HCT116 (cell line): ENCODE measurements around the gene CYP2S1. TPM values are rescaled to one million over a fixed set of nuclear protein-coding genes. Genes with fewer than 3 reads are reported as not detected.

Source experiments
- ATAC-seq: fragments of 200-7000 bp; cut with Tn5 transposase; 2 replicates; pipeline ENCODE4 v1.9.1; 2020; ENCODE audit warnings: mild to moderate bottlenecking, moderate library complexity
- BruUV-seq: library from RNA; stranded (reverse); fragments of 400-500 nt; replicated peaks from 2 replicates; lab custom pipeline; 2021; lab: Mats Ljungman, UMichigan
- CTCF ChIA-PET: fragments of 300-600 bp; sonication (Branson Sonifier 250); formaldehyde crosslinking; loops from one replicate; lab custom pipeline; 2021; ENCODE audit warnings: antibody characterized with exemption; lab: Charles Lee
- POLR2A ChIA-PET: fragments of 300-600, 350-600 bp; sonication (Branson Sonifier 250); formaldehyde crosslinking; loops from one replicate; lab custom pipeline; 2021; ENCODE audit warnings: antibody characterized with exemption; lab: Charles Lee
- RAD21 ChIA-PET, 2 experiments: fragments of 300-600 bp; sonication (Branson Sonifier 250); formaldehyde crosslinking; loops; one replicate each; lab custom pipeline; 2023; ENCODE audit warnings: low total read pairs in 2 of 2; ENCODE audit not compliant: uncharacterized antibody in 2 of 2, unreplicated experiment in 2 of 2, low non-redundant PET in 1 of 2; lab: Charles Lee
- DNase-seq: peaks from one replicate; pipeline ENCODE4 v3.0.0-alpha.2; 2010; ENCODE audit warnings: low read depth, low spot score
- H2AFZ ChIP-seq: fragments of 200-600 bp; shearing (Covaris generic), sonication (generic); 2 replicates; pipeline ENCODE4 v1.6.1; 2017; ENCODE audit warnings: low read depth, mixed run types, mixed read lengths, antibody characterized with exemption, low read length; ENCODE audit not compliant: poor library complexity, severe bottlenecking
- H3K27ac ChIP-seq: 2 replicates; pipeline ENCODE4 v1.5.1; 2012; ENCODE audit warnings: low read depth, low read length
- H3K27me3 ChIP-seq: fragments of 200-600 bp; sonication (generic); 2 replicates; pipeline ENCODE4 v1.6.1; 2016; ENCODE audit warnings: mixed run types, low read length, mixed read lengths; ENCODE audit not compliant: insufficient read depth
- H3K36me3 ChIP-seq, 2 experiments: fragments of 200-500 bp in 1 of 2; fragments of 200-600 bp in 1 of 2; sonication (Bioruptor generic) in 1 of 2; sonication (generic) in 1 of 2; 2 replicates each; pipeline versions ENCODE4 v1.5.1 to v1.6.1; 2014 to 2016; ENCODE audit warnings: low read length in 2 of 2, inconsistent platforms in 1 of 2, mixed read lengths in 1 of 2, mixed run types in 1 of 2; ENCODE audit not compliant: insufficient read depth in 2 of 2, control insufficient read depth in 1 of 2
- H3K4me1 ChIP-seq, 2 experiments: fragments of 200-600 bp in 1 of 2; sonication (generic) in 1 of 2; 2 replicates each; pipeline versions ENCODE4 v1.5.1 to v1.6.1; 2012 to 2017; ENCODE audit warnings: low read length in 2 of 2, inconsistent platforms in 1 of 2, mild to moderate bottlenecking in 1 of 2, mixed read lengths in 1 of 2, mixed run types in 1 of 2, moderate library complexity in 1 of 2; ENCODE audit not compliant: insufficient read depth in 2 of 2, control insufficient read depth in 1 of 2
- H3K4me2 ChIP-seq: fragments of 200-600 bp; sonication (generic); 2 replicates; pipeline ENCODE4 v1.6.1; 2017; ENCODE audit warnings: mixed run types, low read length, mixed read lengths
- H3K4me3 ChIP-seq, 2 experiments: fragments of 200-600 bp in 1 of 2; sonication (generic) in 1 of 2; replicated peaks in 1 of 2; 2 replicates each; pipeline ENCODE4 v1.5.1; 2011 to 2016; ENCODE audit warnings: low read length in 2 of 2, control low read depth in 1 of 2, low read depth in 1 of 2, mild to moderate bottlenecking in 1 of 2, mixed read lengths in 1 of 2, mixed run types in 1 of 2
- H3K79me2 ChIP-seq: fragments of 200-600 bp; sonication (generic); 2 replicates; pipeline ENCODE4 v1.6.1; 2017; ENCODE audit warnings: mild to moderate bottlenecking, mixed run types, low read length, moderate library complexity, mixed read lengths; ENCODE audit not compliant: insufficient read depth
- H3K9ac ChIP-seq: fragments of 200-600 bp; sonication (generic); 2 replicates; pipeline ENCODE4 v1.6.1; 2016; ENCODE audit warnings: low read length, mixed read lengths
- H3K9me2 ChIP-seq: fragments of 200-600 bp; sonication (generic), shearing (Covaris generic); 2 replicates; pipeline ENCODE4 v1.6.1; 2017; ENCODE audit warnings: mixed run types, mild to moderate bottlenecking, moderate library complexity; ENCODE audit not compliant: insufficient read depth
- H3K9me3 ChIP-seq, 2 experiments: fragments of 200-500 bp in 1 of 2; fragments of 200-600 bp in 1 of 2; sonication (Bioruptor generic) in 1 of 2; sonication (generic) in 1 of 2; 2 replicates each; pipeline ENCODE4 v1.6.1; 2014 to 2017; ENCODE audit warnings: low read length in 2 of 2, mixed read lengths in 2 of 2, inconsistent platforms in 1 of 2, low read depth in 1 of 2, mild to moderate bottlenecking in 1 of 2, mixed run types in 1 of 2, moderate library complexity in 1 of 2; ENCODE audit not compliant: control insufficient read depth in 1 of 2, insufficient read depth in 1 of 2
- H4K20me1 ChIP-seq: fragments of 200-600 bp; sonication (generic), shearing (Covaris generic); 2 replicates; pipeline ENCODE4 v1.6.1; 2017; ENCODE audit warnings: mixed run types, mild to moderate bottlenecking, moderate library complexity; ENCODE audit not compliant: insufficient read depth
- ELF1 ChIP-seq: IDR thresholded peaks from 2 replicates; pipeline ENCODE4 v1.6.1; 2012; ENCODE audit warnings: low read depth, borderline replicate concordance
- EZH2phosphoT487 ChIP-seq: fragments of 200-600 bp; IDR thresholded peaks from 2 replicates; pipeline ENCODE4 v1.6.1; 2018; ENCODE audit warnings: antibody characterized with exemption, borderline replicate concordance
- MAX ChIP-seq: IDR thresholded peaks from 2 replicates; pipeline ENCODE4 v1.6.1; 2012
- RAD21 ChIP-seq: IDR thresholded peaks from 2 replicates; pipeline ENCODE4 v1.6.1; 2012; ENCODE audit warnings: low read depth, mild to moderate bottlenecking
- TCF7L2 ChIP-seq: IDR thresholded peaks from 2 replicates; pipeline ENCODE4 v1.7.0; 2011; ENCODE audit warnings: borderline replicate concordance, inconsistent platforms; ENCODE audit not compliant: insufficient read depth, insufficient read length; ENCODE audit errors: extremely low read depth
- ZFX ChIP-seq: fragments of 450-650 bp; IDR thresholded peaks from 2 replicates; pipeline ENCODE4 v1.6.1; 2017
- ZNF274 ChIP-seq: fragments of 200-500 bp; sonication (Bioruptor generic); IDR thresholded peaks from 2 replicates; pipeline ENCODE4 v1.6.1; 2014; ENCODE audit warnings: mild to moderate bottlenecking, low read depth, low read length, inconsistent platforms
- intact Hi-C: fragments of 100-400 bp; cut with micrococcal nuclease; formaldehyde crosslinking; loops from 2 replicates; pipeline ENCODE4 v1.10.0; 2022
- total RNA-seq: library from RNA; stranded (reverse); gene quantifications from one replicate; pipeline ENCODE4 v1.2.1, GENCODE V29; 2021; ENCODE audit not compliant: unreplicated experiment
- TF ChIP-seq, protein P1 (sequence below), 3 experiments: fragments of 200-600 bp in 1 of 3; sonication (generic) in 1 of 3; IDR thresholded peaks in 2 of 3; conservative IDR thresholded peaks in 1 of 3; 2 replicates each; pipeline ENCODE4 v1.5.1; 2012 to 2017; ENCODE audit warnings: low read depth in 2 of 3, low read length in 2 of 3, antibody characterized with exemption in 1 of 3, borderline replicate concordance in 1 of 3, control low read depth in 1 of 3, mild to moderate bottlenecking in 1 of 3, mixed read lengths in 1 of 3, mixed run types in 1 of 3, moderate library complexity in 1 of 3; ENCODE audit not compliant: insufficient read depth in 1 of 3
- TF ChIP-seq, protein P2 (sequence below): IDR thresholded peaks from 2 replicates; pipeline ENCODE4 v1.6.1; 2012; ENCODE audit warnings: low read depth

CYP2S1 gene
- total RNA-seq, 1 experiment from 2014 or later: 17.6 TPM

DNA sequence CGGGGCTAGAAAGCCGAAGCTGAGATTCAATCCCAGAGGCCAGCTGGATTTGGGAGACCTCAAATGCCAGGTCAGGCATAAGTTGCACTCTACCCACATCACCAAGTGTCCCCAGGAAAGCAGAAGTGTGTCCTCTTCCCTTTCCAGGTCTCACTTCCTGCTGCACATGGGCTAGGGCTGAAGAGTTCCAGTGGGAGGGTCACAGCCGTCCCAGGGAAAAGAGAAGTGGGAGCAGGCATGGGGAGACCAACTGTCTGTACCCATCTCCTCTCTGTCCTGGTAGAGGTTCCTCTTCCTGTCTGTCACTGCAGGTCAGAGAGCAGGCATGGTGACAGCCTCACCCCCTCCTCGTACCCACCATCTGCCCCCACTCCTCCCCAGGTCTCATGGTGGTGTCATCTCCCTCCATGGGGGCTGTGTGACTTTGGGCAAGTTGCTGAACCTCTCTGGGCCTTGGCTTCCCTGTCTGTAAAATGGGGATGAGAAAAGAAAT, 40.8 kb downstream of the CYP2S1 start:
- CTCF ChIA-PET: no interaction called here
- Histone ChIP-seq H3K4me2 (no peak overlapping the region), H3K9me2 (no peaks in the 10 kb centered on the region), H3K79me2 (no peaks in the 10 kb centered on the region), H4K20me1 (no peaks in the 10 kb centered on the region), H3K9me3 (no peaks in the 10 kb centered on the region), H3K27ac (no peak overlapping the region), H3K9ac (no peak overlapping the region), H2AFZ (no peak overlapping the region), H3K36me3 (peaks cover 0 to 25% of the 10 kb centered on the region in 2 experiments; a peak in 2 of 4 replicates), H3K4me3 (no peak overlapping the region), H3K27me3 (no peaks in the 10 kb centered on the region), H3K4me1 (peaks cover 8 to 17% of the 10 kb centered on the region in 2 experiments)
- no peak for DNase-seq
- TF ChIP-seq ELF1: no peak
- ATAC-seq: no peak
- RAD21 ChIA-PET: no interaction called here
- POLR2A ChIA-PET: no interaction called here
- no TSS peak for BruUV-seq
- intact Hi-C loops: no loop called here

DNA sequence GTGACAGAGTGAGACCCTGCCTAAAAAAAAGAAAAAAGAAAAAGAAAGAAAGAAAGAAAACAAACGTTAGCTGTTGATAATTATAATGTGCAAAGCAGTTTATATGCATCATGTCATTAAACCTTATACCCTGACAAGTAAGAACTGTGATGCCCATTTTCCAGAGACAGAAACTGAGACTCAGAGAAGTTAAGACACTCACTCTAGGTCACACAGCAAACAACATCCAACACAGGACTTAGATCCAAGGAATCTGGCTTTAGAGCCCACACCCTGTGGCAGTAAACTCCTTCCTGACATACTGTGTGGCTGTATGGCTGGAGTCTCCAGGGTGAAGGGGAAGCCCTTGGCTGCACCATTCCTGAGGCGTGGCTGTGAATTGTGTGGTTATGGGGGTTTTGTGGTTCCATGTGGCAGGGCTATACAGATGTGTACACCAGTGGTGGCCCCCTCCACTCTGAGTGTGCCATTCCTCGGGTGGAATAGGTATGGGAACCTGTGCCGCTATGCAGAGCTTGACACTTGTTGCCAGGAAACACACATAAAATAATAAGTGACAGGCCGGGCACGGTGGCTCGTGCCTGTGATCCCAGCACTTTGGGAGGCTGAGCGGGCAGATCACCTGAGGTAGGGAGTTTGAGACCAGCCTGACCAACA, 41.6 kb downstream of the CYP2S1 start:
- H4K20me1 ChIP-seq: no peaks in the 10 kb centered on the region
- no peaks in the 10 kb centered on the region for H3K9me3 ChIP-seq
- ChIA-PET POLR2A (interaction anchor here (1.2 kb wide), 1 partner anchor 10 kb away, joined by 3 read pairs; no protein-coding TSS in a partner anchor), RAD21 (no interaction called here), CTCF (no interaction called here)
- H3K27me3 ChIP-seq: no peaks in the 10 kb centered on the region
- H3K4me2 ChIP-seq: no peak overlapping the region
- BruUV-seq: no TSS peak
- H3K79me2 ChIP-seq: no peaks in the 10 kb centered on the region
- H3K9ac ChIP-seq: no peak overlapping the region
- H3K4me3 ChIP-seq: no peak overlapping the region
- no peak overlapping the region for H2AFZ ChIP-seq
- intact Hi-C loops: no loop called here
- no peak for TF ChIP-seq ZFX
- TF ChIP-seq, protein P1, sequence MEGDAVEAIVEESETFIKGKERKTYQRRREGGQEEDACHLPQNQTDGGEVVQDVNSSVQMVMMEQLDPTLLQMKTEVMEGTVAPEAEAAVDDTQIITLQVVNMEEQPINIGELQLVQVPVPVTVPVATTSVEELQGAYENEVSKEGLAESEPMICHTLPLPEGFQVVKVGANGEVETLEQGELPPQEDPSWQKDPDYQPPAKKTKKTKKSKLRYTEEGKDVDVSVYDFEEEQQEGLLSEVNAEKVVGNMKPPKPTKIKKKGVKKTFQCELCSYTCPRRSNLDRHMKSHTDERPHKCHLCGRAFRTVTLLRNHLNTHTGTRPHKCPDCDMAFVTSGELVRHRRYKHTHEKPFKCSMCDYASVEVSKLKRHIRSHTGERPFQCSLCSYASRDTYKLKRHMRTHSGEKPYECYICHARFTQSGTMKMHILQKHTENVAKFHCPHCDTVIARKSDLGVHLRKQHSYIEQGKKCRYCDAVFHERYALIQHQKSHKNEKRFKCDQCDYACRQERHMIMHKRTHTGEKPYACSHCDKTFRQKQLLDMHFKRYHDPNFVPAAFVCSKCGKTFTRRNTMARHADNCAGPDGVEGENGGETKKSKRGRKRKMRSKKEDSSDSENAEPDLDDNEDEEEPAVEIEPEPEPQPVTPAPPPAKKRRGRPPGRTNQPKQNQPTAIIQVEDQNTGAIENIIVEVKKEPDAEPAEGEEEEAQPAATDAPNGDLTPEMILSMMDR (IDR thresholded peaks at IDR 0.05 in 2 of 3, conservative IDR thresholded peaks at IDR 0.05 in 1 of 3; ENCODE audit: borderline replicate concordance in 1 of 3, insufficient read depth in 1 of 3, low read depth in 2 of 3, low read length in 2 of 3): no peak
- TF ChIP-seq ZNF274: no peak
- no peak for TF ChIP-seq EZH2phosphoT487
- no peak for TF ChIP-seq RAD21
- TF ChIP-seq, protein P2, sequence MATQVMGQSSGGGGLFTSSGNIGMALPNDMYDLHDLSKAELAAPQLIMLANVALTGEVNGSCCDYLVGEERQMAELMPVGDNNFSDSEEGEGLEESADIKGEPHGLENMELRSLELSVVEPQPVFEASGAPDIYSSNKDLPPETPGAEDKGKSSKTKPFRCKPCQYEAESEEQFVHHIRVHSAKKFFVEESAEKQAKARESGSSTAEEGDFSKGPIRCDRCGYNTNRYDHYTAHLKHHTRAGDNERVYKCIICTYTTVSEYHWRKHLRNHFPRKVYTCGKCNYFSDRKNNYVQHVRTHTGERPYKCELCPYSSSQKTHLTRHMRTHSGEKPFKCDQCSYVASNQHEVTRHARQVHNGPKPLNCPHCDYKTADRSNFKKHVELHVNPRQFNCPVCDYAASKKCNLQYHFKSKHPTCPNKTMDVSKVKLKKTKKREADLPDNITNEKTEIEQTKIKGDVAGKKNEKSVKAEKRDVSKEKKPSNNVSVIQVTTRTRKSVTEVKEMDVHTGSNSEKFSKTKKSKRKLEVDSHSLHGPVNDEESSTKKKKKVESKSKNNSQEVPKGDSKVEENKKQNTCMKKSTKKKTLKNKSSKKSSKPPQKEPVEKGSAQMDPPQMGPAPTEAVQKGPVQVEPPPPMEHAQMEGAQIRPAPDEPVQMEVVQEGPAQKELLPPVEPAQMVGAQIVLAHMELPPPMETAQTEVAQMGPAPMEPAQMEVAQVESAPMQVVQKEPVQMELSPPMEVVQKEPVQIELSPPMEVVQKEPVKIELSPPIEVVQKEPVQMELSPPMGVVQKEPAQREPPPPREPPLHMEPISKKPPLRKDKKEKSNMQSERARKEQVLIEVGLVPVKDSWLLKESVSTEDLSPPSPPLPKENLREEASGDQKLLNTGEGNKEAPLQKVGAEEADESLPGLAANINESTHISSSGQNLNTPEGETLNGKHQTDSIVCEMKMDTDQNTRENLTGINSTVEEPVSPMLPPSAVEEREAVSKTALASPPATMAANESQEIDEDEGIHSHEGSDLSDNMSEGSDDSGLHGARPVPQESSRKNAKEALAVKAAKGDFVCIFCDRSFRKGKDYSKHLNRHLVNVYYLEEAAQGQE: no peak
- TF ChIP-seq ELF1: no peak
- no peak for TF ChIP-seq MAX
- TF ChIP-seq TCF7L2: no peak
- ATAC-seq (no peak), DNase-seq (no peak)
- peaks cover 2 to 9% of the 10 kb centered on the region in 2 experiments; a peak in 3 of 4 replicates for H3K4me1 ChIP-seq
- no peaks in the 10 kb centered on the region for H3K9me2 ChIP-seq
- H3K36me3 ChIP-seq: peaks cover 0 to 33% of the 10 kb centered on the region in 2 experiments; a peak in 2 of 4 replicates
- H3K27ac ChIP-seq: no peak overlapping the region
